ENCODE results near the gene MAP1LC3A.

Gene MAP1LC3A

DNA sequence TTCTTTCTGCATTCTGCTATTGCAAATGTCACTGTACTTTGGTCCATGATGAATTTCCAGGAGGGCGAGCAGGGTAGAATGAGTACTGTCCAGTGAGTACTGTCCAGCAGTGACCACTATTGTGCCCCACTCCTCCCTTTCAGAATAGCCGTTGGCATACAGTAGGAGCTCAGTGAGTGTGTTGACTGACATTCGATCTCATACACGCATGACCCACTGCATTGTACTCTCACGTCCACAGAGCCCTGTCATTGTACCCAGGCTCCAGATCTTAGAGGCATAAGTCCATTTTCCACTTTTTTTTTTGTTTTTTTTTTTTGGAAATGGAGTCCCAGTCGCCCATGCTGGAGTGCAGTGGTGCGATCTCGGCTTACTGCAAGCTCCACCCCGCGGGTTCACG lies 34.1 kb upstream of the MAP1LC3A start:
- Mint-ChIP-seq H3K9me3 (no peaks in the 10 kb centered on the region), H3K4me3 (no peak overlapping the region), H3K27ac (no peak overlapping the region), H3K4me1 (ENCODE audit: low read depth) (peaks cover 40% of the 10 kb centered on the region), H3K36me3 (ENCODE audit: low read depth) (peaks cover 46% of the 10 kb centered on the region), H3K27me3 (no peaks in the 10 kb centered on the region)

DNA sequence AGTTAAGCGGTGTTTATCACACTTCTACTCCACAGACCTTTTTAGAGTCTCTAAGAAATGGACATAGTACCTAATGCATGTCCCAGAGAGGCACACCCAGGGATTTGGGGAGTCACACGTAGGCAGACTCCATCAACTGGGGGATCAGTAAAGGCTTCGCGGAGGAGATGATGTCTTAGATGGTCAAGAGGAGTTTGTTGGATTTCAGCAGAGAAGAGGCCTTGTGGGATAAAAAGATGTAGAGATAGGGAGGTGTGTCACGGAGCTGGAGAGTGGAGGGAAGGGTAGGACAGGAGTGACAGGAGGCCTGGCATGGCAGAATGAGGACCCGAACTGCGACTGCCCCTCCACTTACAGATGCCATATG lies 33.2 kb upstream of the MAP1LC3A start:
- no peak overlapping the region for H3K4me3 Mint-ChIP-seq
- H3K36me3 Mint-ChIP-seq (ENCODE audit: low read depth) = peaks cover 39% of the 10 kb centered on the region
- H3K27me3 Mint-ChIP-seq = no peaks in the 10 kb centered on the region
- H3K27ac Mint-ChIP-seq = no peak overlapping the region
- H3K9me3 Mint-ChIP-seq = no peaks in the 10 kb centered on the region
- peaks cover 34% of the 10 kb centered on the region for H3K4me1 Mint-ChIP-seq (ENCODE audit: low read depth)

DNA sequence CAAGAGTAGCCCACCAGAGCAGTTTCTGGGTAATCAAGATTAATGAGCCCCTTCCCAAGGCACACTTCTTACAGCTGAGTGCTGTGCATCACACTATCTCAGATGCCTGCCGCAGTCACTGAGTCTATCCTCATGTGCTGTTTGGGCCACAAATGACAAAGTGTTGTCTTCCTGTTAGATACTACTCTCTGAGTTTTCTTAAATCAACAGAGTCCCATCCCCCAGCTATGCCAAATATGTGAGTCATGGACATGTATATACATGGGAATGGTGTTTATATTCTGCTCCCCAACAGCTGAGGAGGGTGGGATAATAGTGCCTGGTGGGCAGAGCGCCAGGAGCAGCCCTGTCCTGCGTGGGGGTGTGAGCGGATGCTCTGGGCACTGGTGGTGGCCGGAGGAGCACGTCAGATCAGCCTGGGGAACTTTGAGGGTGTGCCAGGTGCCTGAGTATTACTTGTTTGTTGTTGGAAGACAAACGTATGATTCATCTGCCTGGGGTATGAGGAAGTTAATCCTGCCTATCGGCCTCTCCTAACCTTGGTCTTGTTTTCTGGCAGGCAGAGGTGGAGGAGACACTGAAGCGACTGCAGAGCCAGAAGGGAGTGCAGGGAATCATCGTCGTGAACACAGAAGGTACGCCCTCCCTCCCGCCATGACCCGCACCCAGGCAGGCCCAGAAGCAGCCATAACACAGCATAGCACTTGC lies 32.7 kb upstream of the MAP1LC3A start:
- peaks cover 36% of the 10 kb centered on the region for H3K36me3 Mint-ChIP-seq (ENCODE audit: low read depth)

DNA sequence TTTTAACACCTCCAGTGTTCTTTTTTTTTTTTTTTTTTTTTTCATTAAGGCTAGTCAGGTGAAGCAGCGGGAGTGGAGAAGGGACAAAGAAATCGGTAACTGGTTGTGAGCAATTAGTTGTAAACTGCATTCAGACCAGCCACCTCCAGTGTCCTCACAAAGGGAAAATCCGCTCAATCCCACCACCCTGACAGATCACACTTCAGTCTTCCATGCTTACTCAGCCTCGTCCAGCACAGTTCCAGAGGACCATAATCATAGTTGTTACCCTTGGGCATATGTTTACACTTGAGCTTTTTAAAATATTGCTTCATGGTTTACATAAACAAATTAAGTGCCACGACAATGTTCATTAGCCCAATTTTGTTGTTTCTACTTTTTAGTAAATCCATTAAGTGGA lies 32.1 kb upstream of the MAP1LC3A start:
- Mint-ChIP-seq H3K4me1 (ENCODE audit: low read depth) (peaks cover 26% of the 10 kb centered on the region), H3K27me3 (no peaks in the 10 kb centered on the region), H3K36me3 (ENCODE audit: low read depth) (peaks cover 30% of the 10 kb centered on the region), H3K27ac (no peak overlapping the region), H3K4me3 (no peak overlapping the region), H3K9me3 (no peaks in the 10 kb centered on the region)

More for the DNA sequence above, 32.7 kb upstream of the MAP1LC3A start:
- H3K27me3 Mint-ChIP-seq = no peaks in the 10 kb centered on the region
- peaks cover 31% of the 10 kb centered on the region for H3K4me1 Mint-ChIP-seq (ENCODE audit: low read depth)
- no peak overlapping the region for H3K4me3 Mint-ChIP-seq
- H3K9me3 Mint-ChIP-seq = no peaks in the 10 kb centered on the region
- no peak overlapping the region for H3K27ac Mint-ChIP-seq

DNA sequence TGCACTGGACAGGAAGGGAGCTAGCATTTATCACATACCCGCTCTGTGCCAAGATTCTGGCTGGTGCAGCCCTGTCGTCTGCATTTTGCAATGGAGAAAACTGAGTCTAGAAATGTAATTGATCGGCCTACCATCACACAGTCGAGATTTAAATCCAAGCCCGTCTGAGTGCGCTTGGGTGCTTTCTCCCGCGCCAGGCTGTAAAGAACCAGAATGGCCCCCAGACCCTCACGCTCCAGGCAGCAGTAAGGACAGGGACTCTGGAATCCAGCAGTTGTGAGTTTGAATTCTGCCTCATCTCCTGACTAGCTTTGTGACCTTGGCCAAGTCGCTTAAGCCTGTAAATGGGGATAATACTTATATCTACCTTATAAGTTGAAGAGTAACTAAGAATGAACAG lies 31.5 kb upstream of the MAP1LC3A start:
- no peak overlapping the region for H3K4me3 Mint-ChIP-seq
- H3K27ac Mint-ChIP-seq = no peak overlapping the region
- H3K36me3 Mint-ChIP-seq (ENCODE audit: low read depth) = peaks cover 26% of the 10 kb centered on the region
- H3K4me1 Mint-ChIP-seq (ENCODE audit: low read depth) = peaks cover 26% of the 10 kb centered on the region
- H3K27me3 Mint-ChIP-seq = no peaks in the 10 kb centered on the region
- no peaks in the 10 kb centered on the region for H3K9me3 Mint-ChIP-seq

DNA sequence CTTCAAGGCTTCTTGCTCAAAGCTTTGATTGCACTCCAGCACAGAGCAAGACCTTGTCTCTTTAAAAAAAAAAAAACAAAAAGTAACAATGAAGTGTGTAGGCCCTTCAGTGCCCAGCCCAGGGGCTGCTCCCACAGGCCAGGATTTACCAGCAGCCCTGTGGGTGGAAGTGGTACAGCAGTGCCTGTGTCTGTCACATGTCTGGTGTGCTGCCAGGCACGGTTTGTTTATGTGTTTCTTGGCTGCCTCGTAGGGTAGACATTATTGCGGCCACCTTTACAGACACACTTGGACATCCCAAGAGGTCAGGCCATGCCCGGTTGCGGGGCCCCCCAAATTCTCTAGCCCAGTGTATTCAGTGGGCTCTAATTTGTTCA lies 29.6 kb upstream of the MAP1LC3A start:
- Mint-ChIP-seq H3K27me3 (no peaks in the 10 kb centered on the region), H3K9me3 (no peaks in the 10 kb centered on the region), H3K4me3 (no peak overlapping the region), H3K36me3 (ENCODE audit: low read depth) (peaks cover 23% of the 10 kb centered on the region), H3K27ac (no peak overlapping the region), H3K4me1 (ENCODE audit: low read depth) (peaks cover 9% of the 10 kb centered on the region)

DNA sequence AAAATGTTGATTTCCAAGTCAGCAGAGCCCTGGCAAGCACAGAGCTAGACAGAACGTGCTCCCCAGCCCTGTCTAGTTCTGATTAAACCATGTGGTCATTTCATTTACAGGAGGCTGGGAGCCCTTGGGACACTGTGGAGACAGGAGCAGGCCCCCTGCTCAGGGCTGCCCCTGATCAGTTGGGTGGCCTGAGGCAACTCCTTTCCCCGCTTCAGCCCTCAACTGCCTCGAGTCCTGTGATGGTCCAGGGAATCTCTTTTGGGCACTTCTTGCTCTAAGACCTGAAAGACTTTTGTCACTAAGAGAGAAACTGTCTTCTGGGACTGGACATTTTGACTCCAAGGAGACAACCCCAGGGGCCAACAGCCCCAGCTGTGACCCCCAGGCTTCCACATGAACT lies 28.8 kb upstream of the MAP1LC3A start:
- Mint-ChIP-seq H3K36me3 (ENCODE audit: low read depth) (peaks cover 29% of the 10 kb centered on the region), H3K4me3 (no peak overlapping the region), H3K9me3 (no peaks in the 10 kb centered on the region), H3K4me1 (ENCODE audit: low read depth) (peaks cover 4% of the 10 kb centered on the region), H3K27ac (no peak overlapping the region), H3K27me3 (no peaks in the 10 kb centered on the region)

DNA sequence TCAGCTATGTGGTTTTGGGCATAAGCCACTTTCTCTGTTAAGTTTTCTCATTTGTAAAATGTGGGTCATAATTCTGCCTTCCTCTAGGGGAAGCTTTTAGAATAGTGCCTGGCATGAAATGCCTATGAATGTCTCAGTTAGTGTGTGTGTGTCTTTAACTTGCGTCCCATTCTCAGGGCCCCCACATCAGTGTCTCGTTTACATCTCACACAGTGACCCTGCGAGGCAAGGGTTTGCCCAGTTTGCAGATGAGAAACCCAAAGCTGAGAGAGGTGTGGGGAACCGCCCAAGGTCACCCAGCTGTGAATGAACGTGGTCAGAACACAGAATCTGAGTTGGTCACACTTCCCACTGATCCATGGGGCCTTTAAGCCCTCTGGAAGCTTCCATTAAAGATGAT lies 28.2 kb upstream of the MAP1LC3A start:
- H3K27ac Mint-ChIP-seq = no peak overlapping the region

DNA sequence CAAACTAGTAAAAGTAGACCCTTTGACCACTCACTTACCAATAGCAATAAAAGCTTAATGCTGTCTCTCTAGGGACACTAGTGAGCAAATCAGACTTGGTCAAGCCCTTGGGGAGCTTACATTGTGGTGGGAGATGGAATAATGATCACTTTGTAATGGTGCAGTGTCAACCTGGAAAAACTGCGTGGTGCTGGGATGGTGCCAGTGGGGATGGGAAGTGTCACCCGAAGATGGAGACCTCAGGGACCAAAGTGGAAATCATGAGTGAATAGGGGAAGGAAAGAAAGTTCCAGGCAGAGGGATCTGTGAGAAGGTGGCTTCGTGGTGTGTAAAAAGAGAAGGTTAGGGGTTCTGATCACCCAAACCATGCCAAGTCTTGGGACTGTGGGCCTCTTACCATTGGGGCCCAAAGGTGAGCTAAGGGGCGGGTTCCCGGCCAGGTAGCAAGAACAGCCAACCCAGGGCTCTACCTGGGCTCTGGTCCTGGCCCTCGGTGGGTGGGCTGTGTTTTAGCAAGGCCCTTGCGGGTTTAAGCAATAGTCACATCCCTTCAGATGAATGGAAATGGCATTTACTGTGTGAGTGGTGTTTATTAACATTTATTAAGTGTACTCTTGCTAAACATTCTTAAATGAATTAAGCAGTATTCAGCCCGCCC lies 26.8 kb upstream of the MAP1LC3A start:
- no peak overlapping the region for H3K27ac Mint-ChIP-seq
- no peaks in the 10 kb centered on the region for H3K27me3 Mint-ChIP-seq
- H3K9me3 Mint-ChIP-seq = no peaks in the 10 kb centered on the region
- H3K4me3 Mint-ChIP-seq = no peak overlapping the region
- H3K4me1 Mint-ChIP-seq (ENCODE audit: low read depth) = peaks cover 4% of the 10 kb centered on the region
- peaks cover 31% of the 10 kb centered on the region for H3K36me3 Mint-ChIP-seq (ENCODE audit: low read depth)

More for the DNA sequence above, 28.2 kb upstream of the MAP1LC3A start:
- H3K4me3 Mint-ChIP-seq = no peak overlapping the region
- peaks cover 33% of the 10 kb centered on the region for H3K36me3 Mint-ChIP-seq (ENCODE audit: low read depth)
- H3K9me3 Mint-ChIP-seq = no peaks in the 10 kb centered on the region
- peaks cover 4% of the 10 kb centered on the region for H3K4me1 Mint-ChIP-seq (ENCODE audit: low read depth)
- H3K27me3 Mint-ChIP-seq = no peaks in the 10 kb centered on the region

DNA sequence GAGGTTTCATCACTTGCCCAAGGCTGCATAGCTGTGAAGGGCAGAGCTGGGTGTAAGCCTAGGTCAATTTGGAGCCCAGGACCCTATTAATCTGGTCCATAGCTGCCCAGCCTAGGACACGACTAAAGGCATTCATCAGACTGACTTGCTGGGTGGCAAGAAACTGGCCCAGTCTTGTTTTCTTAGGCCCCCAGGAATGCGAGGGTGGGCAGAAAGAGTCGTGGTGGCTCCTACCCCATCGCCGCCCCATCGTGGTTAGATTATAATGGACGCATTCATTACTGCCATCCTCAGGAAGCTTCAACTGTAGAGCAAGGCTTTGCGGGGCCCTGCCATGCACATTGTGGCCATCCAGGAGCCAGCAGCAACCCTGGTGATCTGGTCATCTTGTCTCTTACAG lies 26.2 kb upstream of the MAP1LC3A start:
- H3K36me3 Mint-ChIP-seq (ENCODE audit: low read depth) = peaks cover 31% of the 10 kb centered on the region
- H3K4me1 Mint-ChIP-seq (ENCODE audit: low read depth) = peaks cover 4% of the 10 kb centered on the region
- H3K4me3 Mint-ChIP-seq = no peak overlapping the region
- no peak overlapping the region for H3K27ac Mint-ChIP-seq
- H3K27me3 Mint-ChIP-seq = no peaks in the 10 kb centered on the region
- H3K9me3 Mint-ChIP-seq = no peaks in the 10 kb centered on the region

DNA sequence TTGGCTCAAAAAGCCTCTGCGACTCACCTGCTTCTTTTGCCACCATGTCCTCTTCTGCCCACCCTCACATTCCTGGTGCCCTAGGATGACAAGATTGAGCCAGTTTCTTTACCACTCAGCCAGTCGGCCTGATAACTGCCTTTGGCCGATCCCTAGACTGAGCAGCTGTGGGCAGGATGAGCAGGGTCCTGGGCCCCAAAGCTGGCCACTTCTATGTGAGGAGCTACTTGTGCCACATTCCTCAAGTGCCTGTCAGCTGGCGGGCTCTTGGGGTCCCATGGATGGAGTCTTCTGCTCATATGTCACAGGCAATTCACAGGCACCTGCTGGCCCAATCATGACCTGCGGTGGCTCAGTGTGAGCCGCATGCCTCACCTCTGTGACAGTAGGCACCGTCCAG lies 25.8 kb upstream of the MAP1LC3A start:
- H3K27ac Mint-ChIP-seq = no peak overlapping the region
- H3K36me3 Mint-ChIP-seq (ENCODE audit: low read depth) = peaks cover 31% of the 10 kb centered on the region
- no peak overlapping the region for H3K4me3 Mint-ChIP-seq
- peaks cover 4% of the 10 kb centered on the region for H3K4me1 Mint-ChIP-seq (ENCODE audit: low read depth)
- no peaks in the 10 kb centered on the region for H3K27me3 Mint-ChIP-seq
- H3K9me3 Mint-ChIP-seq = no peaks in the 10 kb centered on the region

DNA sequence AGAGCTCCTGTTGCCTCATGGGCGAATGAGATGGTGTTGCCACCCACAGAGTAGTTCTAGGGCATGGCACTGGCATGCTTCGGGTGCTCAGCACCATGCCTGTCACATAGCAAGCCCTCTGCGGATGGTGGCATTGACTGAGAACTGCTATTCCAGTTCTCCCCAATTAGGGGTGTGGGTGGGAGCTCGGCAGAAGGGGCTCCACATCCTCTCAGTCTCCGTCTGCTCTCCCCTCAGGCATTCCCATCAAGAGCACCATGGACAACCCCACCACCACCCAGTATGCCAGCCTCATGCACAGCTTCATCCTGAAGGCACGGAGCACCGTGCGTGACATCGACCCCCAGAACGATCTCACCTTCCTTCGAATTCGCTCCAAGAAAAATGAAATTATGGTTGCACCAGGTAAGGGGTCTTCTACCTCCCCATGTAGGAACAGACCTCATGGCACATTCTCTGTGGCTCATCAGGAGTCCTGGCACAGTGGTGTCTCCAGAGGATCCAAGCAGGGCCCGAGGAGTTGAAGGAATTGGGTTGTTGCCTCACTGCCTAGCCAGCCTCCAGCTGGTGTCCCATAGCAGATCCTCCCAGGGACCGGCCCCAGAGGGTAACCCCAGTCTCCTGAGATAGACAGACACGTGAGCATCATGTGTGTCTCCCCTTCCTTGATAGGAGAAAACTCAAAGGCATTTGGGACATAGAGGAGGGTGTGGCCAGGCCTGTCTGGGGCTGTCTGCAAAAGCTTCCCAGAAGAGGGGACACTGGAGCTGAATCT lies 23.9 kb upstream of the MAP1LC3A start:
- Mint-ChIP-seq H3K27me3 (no peaks in the 10 kb centered on the region), H3K36me3 (ENCODE audit: low read depth) (peaks cover 31% of the 10 kb centered on the region), H3K4me3 (no peak overlapping the region), H3K27ac (no peak overlapping the region), H3K9me3 (no peaks in the 10 kb centered on the region), H3K4me1 (ENCODE audit: low read depth) (peaks cover 4% of the 10 kb centered on the region)

DNA sequence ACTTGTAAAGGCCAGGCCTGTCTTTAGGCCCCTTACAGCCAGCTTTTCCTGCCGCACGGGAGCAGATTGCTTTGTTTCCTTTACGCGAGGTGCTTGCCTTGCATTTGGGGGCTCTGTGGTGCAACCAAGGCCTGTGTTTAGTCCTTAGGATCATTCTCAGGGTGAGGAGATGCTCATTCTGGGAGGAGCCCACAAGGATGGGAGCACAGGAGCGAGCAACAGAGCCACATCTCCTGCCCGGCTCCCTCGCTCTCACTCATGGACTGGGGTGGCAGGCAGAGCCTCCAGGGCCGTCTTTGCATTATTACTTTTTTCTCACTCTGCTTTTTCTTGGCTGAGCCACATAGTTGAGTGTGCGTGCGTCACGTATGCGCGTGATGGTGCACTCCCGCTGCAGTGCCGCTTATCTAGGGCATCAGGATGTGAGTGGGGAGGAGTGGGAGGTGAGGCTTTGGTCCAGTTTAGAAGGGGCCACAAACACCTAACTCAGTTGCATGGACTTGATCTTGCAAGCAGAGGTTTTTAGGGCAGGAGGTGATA lies 23.1 kb upstream of the MAP1LC3A start:
- Mint-ChIP-seq H3K27me3 (no peaks in the 10 kb centered on the region), H3K36me3 (ENCODE audit: low read depth) (peaks cover 36% of the 10 kb centered on the region), H3K27ac (no peak overlapping the region), H3K9me3 (no peaks in the 10 kb centered on the region), H3K4me1 (ENCODE audit: low read depth) (peaks cover 4% of the 10 kb centered on the region), H3K4me3 (no peak overlapping the region)

DNA sequence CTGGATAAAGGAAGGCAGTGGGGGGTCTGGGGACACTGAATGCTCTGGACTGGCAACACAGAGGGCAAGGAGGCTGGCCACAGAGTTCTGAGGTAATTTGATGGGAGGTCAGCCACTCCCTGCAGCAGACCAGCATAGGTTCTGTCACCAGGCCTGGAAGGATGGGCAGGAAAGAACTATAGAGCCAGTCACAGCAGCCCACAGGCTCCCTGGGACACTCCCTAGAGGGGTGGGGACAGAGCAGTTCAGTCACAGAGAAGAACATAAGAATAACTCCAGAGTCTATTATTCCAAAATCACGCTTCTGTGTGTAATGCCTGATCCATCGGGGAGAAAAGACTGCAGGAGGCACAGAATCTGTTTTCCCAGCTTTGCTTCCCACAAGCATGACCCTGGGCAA lies 22.7 kb upstream of the MAP1LC3A start:
- no peak overlapping the region for H3K27ac Mint-ChIP-seq
- peaks cover 41% of the 10 kb centered on the region for H3K36me3 Mint-ChIP-seq (ENCODE audit: low read depth)
- H3K9me3 Mint-ChIP-seq = no peaks in the 10 kb centered on the region
- H3K27me3 Mint-ChIP-seq = no peaks in the 10 kb centered on the region
- no peak overlapping the region for H3K4me3 Mint-ChIP-seq
- H3K4me1 Mint-ChIP-seq (ENCODE audit: low read depth) = peaks cover 5% of the 10 kb centered on the region

DNA sequence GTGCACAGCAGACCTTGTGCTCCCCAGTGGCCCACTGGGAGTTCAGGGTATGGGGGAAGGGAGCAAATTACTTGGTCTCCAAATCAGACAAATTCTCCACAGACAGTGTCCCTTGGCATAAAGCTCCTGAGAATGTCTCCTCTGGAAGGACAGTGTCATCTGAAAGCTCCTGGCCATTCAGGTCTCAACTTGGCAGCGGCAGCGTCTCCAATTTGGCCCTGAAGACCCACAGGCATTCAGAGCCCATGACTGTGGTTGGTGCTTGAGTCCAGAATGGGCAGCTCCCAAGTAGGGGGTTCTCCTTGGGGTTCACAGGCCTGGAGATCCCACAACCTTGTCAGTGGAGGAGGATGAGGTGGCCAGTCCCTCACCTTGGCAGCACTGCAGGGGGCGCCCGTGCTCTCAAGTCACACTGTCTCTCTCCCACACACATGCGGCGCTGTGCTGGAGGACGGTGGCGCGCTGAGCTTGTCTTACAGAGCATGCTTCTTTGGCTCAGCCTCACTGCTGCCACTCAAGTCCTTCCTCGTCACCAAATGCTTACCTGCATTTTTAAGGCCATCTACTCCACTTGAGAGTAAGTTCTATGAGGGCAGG lies 21.6 kb upstream of the MAP1LC3A start:
- H3K36me3 Mint-ChIP-seq (ENCODE audit: low read depth) = peaks cover 49% of the 10 kb centered on the region
- no peak overlapping the region for H3K27ac Mint-ChIP-seq
- no peaks in the 10 kb centered on the region for H3K9me3 Mint-ChIP-seq
- no peaks in the 10 kb centered on the region for H3K27me3 Mint-ChIP-seq
- no peak overlapping the region for H3K4me3 Mint-ChIP-seq
- H3K4me1 Mint-ChIP-seq (ENCODE audit: low read depth) = peaks cover 11% of the 10 kb centered on the region
